GM12878 (cell line): ENCODE results near the gene ARHGAP45. TPM values are rescaled to one million over a fixed set of nuclear protein-coding genes. Genes with fewer than 3 reads are reported as not detected.

Source experiments
- BMI1 ChIP-seq: fragments of 450-650 bp; IDR thresholded peaks from 2 replicates; pipeline ENCODE4 v1.6.1; 2016; ENCODE audit warnings: mild to moderate bottlenecking, moderate library complexity, borderline replicate concordance
- CHD4 ChIP-seq: fragments of 200-600 bp; sonication (generic); IDR thresholded peaks from 2 replicates; pipeline ENCODE4 v1.6.1; 2016; ENCODE audit warnings: mild to moderate bottlenecking
- CREB1 ChIP-seq: IDR thresholded peaks from 2 replicates; pipeline ENCODE4 v1.6.1; 2012; ENCODE audit warnings: low read depth, mild to moderate bottlenecking, inconsistent platforms
- EED ChIP-seq: sonication (generic); IDR thresholded peaks from 2 replicates; pipeline ENCODE4 v1.6.1; 2016; ENCODE audit warnings: antibody characterized with exemption, low read depth
- FOXK2 ChIP-seq: fragments of 450-650 bp; IDR thresholded peaks from 2 replicates; pipeline ENCODE4 v1.6.1; 2017; ENCODE audit warnings: mild to moderate bottlenecking, moderate library complexity
- HDGF ChIP-seq: fragments of 450-650 bp; IDR thresholded peaks from 2 replicates; pipeline ENCODE4 v1.6.1; 2016; ENCODE audit warnings: antibody characterized with exemption
- HSF1 ChIP-seq: fragments of 150-350 bp; IDR thresholded peaks from 2 replicates; pipeline ENCODE4 v1.6.1; 2014; ENCODE audit warnings: mild to moderate bottlenecking, low read depth, low read length
- LARP7 ChIP-seq: fragments of 450-650 bp; IDR thresholded peaks from 2 replicates; pipeline ENCODE4 v1.6.1; 2017; ENCODE audit warnings: mild to moderate bottlenecking
- MEF2B ChIP-seq: fragments of 450-650 bp; IDR thresholded peaks from 2 replicates; pipeline ENCODE4 v1.6.1; 2018; ENCODE audit warnings: mild to moderate bottlenecking, moderate library complexity; ENCODE audit not compliant: partially characterized antibody, poor library complexity, severe bottlenecking
- MXI1 ChIP-seq: fragments of 150-350 bp; IDR thresholded peaks from 2 replicates; pipeline ENCODE4 v1.6.1; 2011; ENCODE audit warnings: low read depth, mild to moderate bottlenecking, inconsistent platforms, low read length, improper control_type of control experiment
- NFIC ChIP-seq: IDR thresholded peaks from 2 replicates; pipeline ENCODE4 v1.6.1; 2012; ENCODE audit warnings: low read depth, mild to moderate bottlenecking, inconsistent platforms, low read length, moderate library complexity
- NFXL1 ChIP-seq: fragments of 450-650 bp; IDR thresholded peaks from 2 replicates; pipeline ENCODE4 v1.6.1; 2017; ENCODE audit warnings: antibody characterized with exemption, mild to moderate bottlenecking, borderline replicate concordance
- NKRF ChIP-seq: fragments of 450-650 bp; conservative IDR thresholded peaks from 2 replicates; pipeline ENCODE4 v1.6.1; 2017; ENCODE audit warnings: mild to moderate bottlenecking, moderate library complexity
- PAX5 ChIP-seq: IDR thresholded peaks from 2 replicates; pipeline ENCODE4 v1.6.1; 2011; ENCODE audit warnings: low read depth, low read length, borderline replicate concordance
- PKNOX1 ChIP-seq: fragments of 450-650 bp; IDR thresholded peaks from 2 replicates; pipeline ENCODE4 v1.6.1; 2016; ENCODE audit warnings: mild to moderate bottlenecking
- POLR2AphosphoS5 ChIP-seq: IDR thresholded peaks from 2 replicates; pipeline ENCODE4 v1.6.1; 2011; ENCODE audit warnings: mild to moderate bottlenecking, low read length, inconsistent platforms
- POU2F2 ChIP-seq: IDR thresholded peaks from 3 replicates; pipeline ENCODE4 v1.6.1; 2011; ENCODE audit warnings: low read depth, mild to moderate bottlenecking, low read length, borderline replicate concordance
- RBBP5 ChIP-seq: fragments of 200-600 bp; sonication (generic); conservative IDR thresholded peaks from 2 replicates; pipeline ENCODE4 v1.6.1; 2016
- RCOR1 ChIP-seq: conservative IDR thresholded peaks from 2 replicates; pipeline ENCODE4 v1.6.1; 2012; ENCODE audit warnings: low read depth, low read length, improper control_type of control experiment
- SMARCA5 ChIP-seq: fragments of 450-650 bp; IDR thresholded peaks from 2 replicates; pipeline ENCODE4 v1.6.1; 2017; ENCODE audit warnings: mild to moderate bottlenecking
- SPI1 ChIP-seq: IDR thresholded peaks from 2 replicates; pipeline ENCODE4 v1.6.1; 2011; ENCODE audit warnings: low read depth, mild to moderate bottlenecking, low read length, moderate library complexity, borderline replicate concordance; ENCODE audit not compliant: insufficient read depth
- SREBF2 ChIP-seq: IDR thresholded peaks from 2 replicates; pipeline ENCODE4 v1.6.1; 2012; ENCODE audit warnings: mild to moderate bottlenecking, low read length
- TCF12 ChIP-seq: IDR thresholded peaks from 2 replicates; pipeline ENCODE4 v1.6.1; 2011; ENCODE audit warnings: low read depth, mild to moderate bottlenecking, low read length
- YY1 ChIP-seq: IDR thresholded peaks from 2 replicates; pipeline ENCODE4 v1.6.1; 2011; ENCODE audit warnings: low read depth, mild to moderate bottlenecking, low read length
- polyA plus RNA-seq, 11 experiments: library from polyadenylated mRNA; depleted of rRNA in 4 of 11; unstranded in 6 of 11; stranded (reverse) in 5 of 11; fragments of >200 nt; fragmentation: Nextera tagmentation in 4 of 11; fragmentation: Illumina TruSeq in 1 of 11; extraction: Ambion mirVana in 4 of 11; extraction: Trizol in 1 of 11; gene quantifications; 1 replicate in 1 of 11; 2 replicates in 10 of 11; pipeline versions ENCODE4 v1.2.1 to v1.2.3, GENCODE V29; 2011 to 2016; ENCODE audit warnings: inconsistent platforms in 2 of 11, missing spikeins in 2 of 11, low read depth in 1 of 11
- total RNA-seq, 4 experiments: library from RNA; depleted of rRNA in 3 of 4; stranded (reverse); fragments of >200 nt in 3 of 4; fragmentation: Illumina TruSeq in 1 of 4; extraction: Trizol in 1 of 4; gene quantifications; 2 replicates each; pipeline versions ENCODE4 v1.2.1 to v1.2.3, GENCODE V29; 2013 to 2021
- TF ChIP-seq, protein P1 (sequence below): fragments of 450-650 bp; formaldehyde crosslinking; IDR thresholded peaks from 2 replicates; pipeline ENCODE4 v1.4.0; 2022; ENCODE audit warnings: mild to moderate bottlenecking, moderate library complexity
- TF ChIP-seq, protein P2 (sequence below): IDR thresholded peaks from 2 replicates; pipeline ENCODE4 v1.6.1; 2012; ENCODE audit warnings: low read depth, low read length, improper control_type of control experiment

Gene ARHGAP45
- total and polyA plus RNA-seq, 10 of the 15 experiments (the other 5 are each of a cell fraction or from before 2014, with no cell fraction given), result 1.4 to 151 (median 59.9) TPM

- TF ChIP-seq NFXL1 (no peak), CHD4 (0 out of 2 replicates have a peak, but pooled peaks have one; percentile 47), POU2F2 (peak; percentile 87), NFIC (peak; percentile 72; the same call in 1 of the 2 replicates), RBBP5 (no peak), CREB1 (peak; percentile 66; the same call in 1 of the 2 replicates), EED (peak; percentile 81), MEF2B (peak; percentile 90), BMI1 (no peak), PKNOX1 (0 out of 2 replicates have a peak, but pooled peaks have one; percentile 16), POLR2AphosphoS5 (no peak; the same call in 1 of the 2 replicates), NKRF (peak; percentile 48; the same call in 1 of the 2 replicates), YY1 (peak; percentile 14; the same call in 1 of the 2 replicates), HDGF (no peak), PAX5 (peak; percentile 76), LARP7 (peak; percentile 60; the same call in 1 of the 2 replicates), SPI1 (peak; percentile 98), HSF1 (no peak), RCOR1 (peak; percentile 93; the same call in 1 of the 2 replicates), SMARCA5 (peak; percentile 97), MXI1 (peak; percentile 86), FOXK2 (no peak), SREBF2 (no peak), TCF12 (peak; percentile 76)
- TF ChIP-seq, protein P1, sequence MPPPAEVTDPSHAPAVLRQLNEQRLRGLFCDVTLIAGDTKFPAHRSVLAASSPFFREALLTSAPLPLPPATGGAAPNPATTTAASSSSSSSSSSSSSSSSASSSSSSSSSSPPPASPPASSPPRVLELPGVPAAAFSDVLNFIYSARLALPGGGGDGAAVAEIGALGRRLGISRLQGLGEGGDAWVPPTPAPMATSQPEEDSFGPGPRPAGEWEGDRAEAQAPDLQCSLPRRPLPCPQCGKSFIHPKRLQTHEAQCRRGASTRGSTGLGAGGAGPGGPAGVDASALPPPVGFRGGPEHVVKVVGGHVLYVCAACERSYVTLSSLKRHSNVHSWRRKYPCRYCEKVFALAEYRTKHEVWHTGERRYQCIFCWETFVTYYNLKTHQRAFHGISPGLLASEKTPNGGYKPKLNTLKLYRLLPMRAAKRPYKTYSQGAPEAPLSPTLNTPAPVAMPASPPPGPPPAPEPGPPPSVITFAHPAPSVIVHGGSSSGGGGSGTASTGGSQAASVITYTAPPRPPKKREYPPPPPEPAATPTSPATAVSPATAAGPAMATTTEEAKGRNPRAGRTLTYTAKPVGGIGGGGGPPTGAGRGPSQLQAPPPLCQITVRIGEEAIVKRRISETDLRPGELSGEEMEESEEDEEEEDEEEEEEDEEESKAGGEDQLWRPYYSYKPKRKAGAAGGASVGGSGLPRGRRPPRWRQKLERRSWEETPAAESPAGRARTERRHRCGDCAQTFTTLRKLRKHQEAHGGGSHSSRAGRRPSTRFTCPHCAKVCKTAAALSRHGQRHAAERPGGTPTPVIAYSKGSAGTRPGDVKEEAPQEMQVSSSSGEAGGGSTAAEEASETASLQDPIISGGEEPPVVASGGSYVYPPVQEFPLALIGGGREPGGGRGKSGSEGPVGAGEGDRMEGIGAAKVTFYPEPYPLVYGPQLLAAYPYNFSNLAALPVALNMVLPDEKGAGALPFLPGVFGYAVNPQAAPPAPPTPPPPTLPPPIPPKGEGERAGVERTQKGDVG (CRISPR knock-in tag), result no peak
- TF ChIP-seq, protein P2, sequence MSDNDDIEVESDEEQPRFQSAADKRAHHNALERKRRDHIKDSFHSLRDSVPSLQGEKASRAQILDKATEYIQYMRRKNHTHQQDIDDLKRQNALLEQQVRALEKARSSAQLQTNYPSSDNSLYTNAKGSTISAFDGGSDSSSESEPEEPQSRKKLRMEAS, result no peak
Measured at GRCh38 chr19:1076951-1077350, 10.0 kb downstream of the ARHGAP45 start (continued).
